GM23338 (cell line): ENCODE data around the gene FXYD2. TPM values are rescaled to one million over a fixed set of nuclear protein-coding genes. Genes with fewer than 3 reads are reported as not detected.

Source experiments
- ATAC-seq: fragments of 200-7000 bp; cut with Tn5 transposase; 3 replicates; pipeline ENCODE4 v1.9.1; 2020
- DNase-seq: peaks from one replicate; pipeline ENCODE4 v3.0.0-alpha.2; 2015; ENCODE audit warnings: low spot score
- H2AFZ ChIP-seq: fragments of 200-600 bp; sonication (generic); 2 replicates; pipeline ENCODE4 v1.8.0; 2016; ENCODE audit warnings: antibody characterized with exemption, mild to moderate bottlenecking, moderate library complexity
- H3F3A ChIP-seq: fragments of 200-600 bp; sonication (generic); replicated peaks from 2 replicates; pipeline ENCODE4 v1.8.0; 2017; ENCODE audit warnings: antibody characterized with exemption, mixed run types, low read depth
- H3K27ac ChIP-seq: fragments of 200-600 bp; sonication (generic); 2 replicates; pipeline ENCODE4 v1.6.1; 2016; ENCODE audit warnings: low read depth
- H3K27me3 ChIP-seq: fragments of 200-600 bp; sonication (generic); 2 replicates; pipeline ENCODE4 v1.8.0; 2016; ENCODE audit warnings: mild to moderate bottlenecking, mixed run types, moderate library complexity; ENCODE audit not compliant: insufficient read depth
- H3K36me3 ChIP-seq: fragments of 200-600 bp; sonication (generic); 2 replicates; pipeline ENCODE4 v1.8.0; 2016; ENCODE audit warnings: mild to moderate bottlenecking; ENCODE audit not compliant: insufficient read depth
- H3K4me1 ChIP-seq: fragments of 200-600 bp; sonication (generic); 2 replicates; pipeline ENCODE4 v1.8.0; 2016; ENCODE audit warnings: mild to moderate bottlenecking, moderate library complexity; ENCODE audit not compliant: insufficient read depth
- H3K4me2 ChIP-seq: fragments of 200-600 bp; sonication (generic); 2 replicates; pipeline ENCODE4 v1.7.1; 2017; ENCODE audit warnings: mixed run types
- H3K4me3 ChIP-seq: fragments of 200-600 bp; sonication (generic); 2 replicates; pipeline ENCODE4 v1.6.1; 2016; ENCODE audit warnings: mixed run types
- H3K79me2 ChIP-seq: fragments of 200-600 bp; sonication (generic); replicated peaks from 2 replicates; pipeline ENCODE4 v1.8.0; 2017; ENCODE audit warnings: mild to moderate bottlenecking; ENCODE audit not compliant: insufficient read depth
- H3K9me2 ChIP-seq: fragments of 200-600 bp; sonication (generic); 2 replicates; pipeline ENCODE4 v1.8.0; 2017; ENCODE audit not compliant: insufficient read depth
- H4K20me1 ChIP-seq: fragments of 200-600 bp; sonication (generic); replicated peaks from 2 replicates; pipeline ENCODE4 v1.8.0; 2017; ENCODE audit warnings: mild to moderate bottlenecking; ENCODE audit not compliant: insufficient read depth
- H3K27ac Mint-ChIP-seq: 2 replicates; pipeline ENCODE4 v1.8.0; 2020; ENCODE audit warnings: inconsistent platforms, mild to moderate bottlenecking, moderate library complexity, mixed read lengths
- H3K27me3 Mint-ChIP-seq: 3 replicates; pipeline ENCODE4 v1.8.0; 2022; ENCODE audit warnings: low read depth, mild to moderate bottlenecking, moderate library complexity, mixed read lengths, inconsistent platforms; ENCODE audit not compliant: insufficient read depth, poor library complexity
- H3K36me3 Mint-ChIP-seq: 3 replicates; pipeline ENCODE4 v1.8.0; 2021; ENCODE audit warnings: low read depth, mild to moderate bottlenecking, inconsistent platforms, moderate library complexity, mixed read lengths
- H3K4me1 Mint-ChIP-seq: 3 replicates; pipeline ENCODE4 v1.8.0; 2020; ENCODE audit warnings: mild to moderate bottlenecking, inconsistent platforms, mixed read lengths
- H3K4me3 Mint-ChIP-seq: 3 replicates; pipeline ENCODE4 v1.8.0; 2021; ENCODE audit warnings: moderate library complexity, mild to moderate bottlenecking, inconsistent platforms, mixed read lengths
- H3K9me3 Mint-ChIP-seq: 3 replicates; pipeline ENCODE4 v1.8.0; 2020; ENCODE audit warnings: moderate library complexity, mild to moderate bottlenecking, inconsistent platforms, mixed read lengths
- CREB1 ChIP-seq: fragments of 250-450 bp; sonication (Bioruptor Pico); IDR thresholded peaks from 2 replicates; pipeline ENCODE4 v1.5.0; 2020; ENCODE audit warnings: low read depth, mild to moderate bottlenecking, moderate library complexity
- ETS1 ChIP-seq: IDR thresholded peaks from 2 replicates; pipeline ENCODE4 v1.6.1; 2016; ENCODE audit warnings: antibody characterized with exemption
- EZH2phosphoT487 ChIP-seq: fragments of 200-600 bp; sonication (generic); IDR thresholded peaks from one replicate; pipeline ENCODE4 v1.8.1; 2018; ENCODE audit warnings: antibody characterized with exemption; ENCODE audit not compliant: unreplicated experiment
- JUNB ChIP-seq: IDR thresholded peaks from one replicate; pipeline ENCODE4 v1.6.1; 2016; ENCODE audit warnings: antibody characterized with exemption; ENCODE audit not compliant: unreplicated experiment
- NANOG ChIP-seq: IDR thresholded peaks from 2 replicates; pipeline ENCODE4 v1.6.1; 2016; ENCODE audit warnings: antibody characterized with exemption, borderline replicate concordance
- POLR2AphosphoS5 ChIP-seq: IDR thresholded peaks from 2 replicates; pipeline ENCODE4 v1.6.1; 2016; ENCODE audit warnings: antibody characterized with exemption, low read depth
- REST ChIP-seq: IDR thresholded peaks from one replicate; pipeline ENCODE4 v1.6.1; 2018; ENCODE audit warnings: antibody characterized with exemption; ENCODE audit not compliant: unreplicated experiment
- ZNF462 ChIP-seq: fragments of 250-450 bp; sonication (Bioruptor Pico); IDR thresholded peaks from 2 replicates; pipeline ENCODE4 v1.5.0; 2020; ENCODE audit warnings: mild to moderate bottlenecking, moderate library complexity
- polyA plus RNA-seq: library from polyadenylated mRNA; unstranded; fragments of >200 nt; fragmentation: Nextera tagmentation; extraction: Ambion mirVana; gene quantifications from 2 replicates; pipeline ENCODE4 v1.2.1, GENCODE V29; 2016
- total RNA-seq: library from RNA; depleted of rRNA; stranded (reverse); fragments of >200 nt; shearing (Covaris generic); gene quantifications from 2 replicates; pipeline ENCODE4 v1.2.3, GENCODE V29; 2014

Gene FXYD2
- total and polyA plus RNA-seq, 2 experiments from 2014 or later = 0.59 to 1.4 TPM

GRCh38 chr11:117873828-117874125, 49.2 kb upstream of the FXYD2 start:
- Histone ChIP-seq H3K4me3 (no peak overlapping the region), H3K36me3 (no peaks in the 10 kb centered on the region), H3F3A (no peaks in the 10 kb centered on the region; the same call in 1 of the 2 replicates), H4K20me1 (peaks cover 7% of the 10 kb centered on the region; the same call in 1 of the 2 replicates), H3K9me2 (no peaks in the 10 kb centered on the region), H3K27me3 (peaks cover 33% of the 10 kb centered on the region), H3K79me2 (peaks cover 15% of the 10 kb centered on the region; the same call in 1 of the 2 replicates), H2AFZ (no peak overlapping the region), H3K27ac (no peak overlapping the region), H3K4me1 (peaks cover 43% of the 10 kb centered on the region), H3K4me2 (peak overlapping the region; percentile 99; the same call in 1 of the 2 replicates)
- no peak for DNase-seq
- H3K4me1 Mint-ChIP-seq = peaks cover 60% of the 10 kb centered on the region
- H3K9me3 Mint-ChIP-seq = no peaks in the 10 kb centered on the region
- no peak overlapping the region for H3K27ac Mint-ChIP-seq
- peaks cover 18% of the 10 kb centered on the region for H3K27me3 Mint-ChIP-seq
- no peak for TF ChIP-seq POLR2AphosphoS5
- no peak for TF ChIP-seq REST
- no peak for TF ChIP-seq JUNB
- no peak for TF ChIP-seq NANOG
- H3K36me3 Mint-ChIP-seq = no peaks in the 10 kb centered on the region
- peak overlapping the region; percentile 97 for H3K4me3 Mint-ChIP-seq
- no peak for ATAC-seq

DNA sequence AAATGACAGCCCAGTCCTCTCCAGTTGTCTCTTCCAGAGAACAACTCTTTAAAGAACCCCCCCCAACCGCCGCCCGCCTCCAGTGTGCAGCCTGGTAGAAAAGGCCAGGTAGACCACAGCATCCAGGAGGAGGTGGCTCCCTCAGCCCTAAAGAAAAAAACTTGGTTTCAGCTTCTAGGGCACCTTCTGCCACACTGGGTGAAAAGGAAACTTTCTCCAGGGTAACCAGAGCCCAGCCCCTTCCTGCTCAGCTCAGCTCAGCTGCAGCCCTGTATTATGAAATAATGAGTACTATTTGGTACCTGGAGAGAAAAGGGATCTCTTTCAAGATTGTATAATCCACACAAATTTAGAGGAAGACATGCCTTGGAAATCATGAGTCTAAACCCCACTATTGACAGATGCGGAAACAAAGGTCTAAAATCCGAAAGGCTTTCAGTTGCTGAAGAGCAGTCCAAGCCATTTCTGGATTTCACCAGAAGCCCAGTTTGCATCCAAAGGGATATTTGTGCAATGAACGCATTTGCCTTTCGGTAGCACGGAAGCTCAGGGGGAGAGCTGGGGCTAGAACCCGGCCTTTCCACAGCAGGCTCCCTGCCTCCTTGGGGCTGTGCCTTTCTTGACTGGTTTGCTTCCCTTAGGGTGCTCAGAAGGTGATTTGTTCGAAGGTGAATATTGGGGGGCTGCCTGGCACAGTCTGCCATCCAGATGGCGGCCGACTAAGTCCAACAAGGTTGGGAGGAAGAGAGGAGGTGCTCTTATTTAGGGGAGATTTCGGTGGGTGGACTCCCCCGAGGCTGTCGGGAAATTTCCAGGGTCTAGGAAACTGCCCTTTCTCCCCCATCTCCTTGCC, 48.7 kb upstream of the FXYD2 start:
- Mint-ChIP-seq H3K4me3 (no peak overlapping the region; the same call in 2 of the 3 replicates), H3K36me3 (no peaks in the 10 kb centered on the region), H3K27me3 (peaks cover 18% of the 10 kb centered on the region), H3K27ac (no peak overlapping the region), H3K4me1 (peaks cover 64% of the 10 kb centered on the region), H3K9me3 (no peaks in the 10 kb centered on the region)
- Histone ChIP-seq H3F3A (no peaks in the 10 kb centered on the region; the same call in 1 of the 2 replicates), H3K27ac (no peak overlapping the region), H2AFZ (no peak overlapping the region), H3K79me2 (peaks cover 17% of the 10 kb centered on the region; the same call in 1 of the 2 replicates), H3K36me3 (no peaks in the 10 kb centered on the region), H3K9me2 (no peaks in the 10 kb centered on the region), H3K27me3 (peaks cover 27% of the 10 kb centered on the region), H4K20me1 (peaks cover 12% of the 10 kb centered on the region), H3K4me1 (peaks cover 49% of the 10 kb centered on the region), H3K4me2 (no peak overlapping the region), H3K4me3 (no peak overlapping the region)
- no peak for DNase-seq
- no peak for ATAC-seq
- TF ChIP-seq EZH2phosphoT487 = no peak
- no peak for TF ChIP-seq ZNF462 (CRISPR knock-in tag)
- no peak for TF ChIP-seq ETS1
- no peak for TF ChIP-seq CREB1 (CRISPR knock-in tag)
